ENCODE data around the gene C2orf72.

Gene C2orf72

GRCh38 chr2:231093933-231094332 is 56.6 kb downstream of the C2orf72 start:
- DNase-seq, result no peak

GRCh38 chr2:231094736-231095346 is 57.5 kb downstream of the C2orf72 start:
- DNase-seq, result no peak

All from activated CD4-positive, CD25-positive, alpha-beta regulatory T cell (primary cell).